ENCODE measurements around the gene RTTN.

Gene RTTN

GRCh38 chr18:70036771-70037347 is 168.6 kb downstream of the RTTN start:
- H3K27me3 ChIP-seq (replicated peaks): no peaks in the 10 kb centered on the region
- no peak overlapping the region for H3K4me3 ChIP-seq (ENCODE audit: low read depth, low read length)
- H3K27ac ChIP-seq: no peak overlapping the region
- no peak for DNase-seq
- in situ Hi-C loops (cut with HindIII; ENCODE audit: low pct_ligation_motif_present, low sequenced_read_pairs): no loop called here
- no peaks in the 10 kb centered on the region for H3K36me3 ChIP-seq (replicated peaks)
- no peak for TF ChIP-seq CTCF (IDR thresholded peaks at IDR 0.05; ENCODE audit: low read depth, low read length, missing control alignments)

GRCh38 chr18:70036168-70036567 is 169.3 kb downstream of the RTTN start:
- no peak for DNase-seq
- Histone ChIP-seq H3K27ac (no peak overlapping the region), H3K36me3 (replicated peaks) (no peaks in the 10 kb centered on the region), H3K27me3 (replicated peaks) (no peaks in the 10 kb centered on the region), H3K4me3 (ENCODE audit: low read depth, low read length) (no peak overlapping the region)
- no peak for TF ChIP-seq CTCF (IDR thresholded peaks at IDR 0.05; ENCODE audit: low read depth, low read length, missing control alignments)
- in situ Hi-C loops (cut with HindIII; ENCODE audit: low pct_ligation_motif_present, low sequenced_read_pairs): no loop called here

GRCh38 chr18:70031221-70031620 is 174.3 kb downstream of the RTTN start:
- no peaks in the 10 kb centered on the region for H3K36me3 ChIP-seq (replicated peaks)
- TF ChIP-seq CTCF (IDR thresholded peaks at IDR 0.05; ENCODE audit: low read depth, low read length, missing control alignments): no peak
- H3K27me3 ChIP-seq (replicated peaks): no peaks in the 10 kb centered on the region
- H3K4me3 ChIP-seq (ENCODE audit: low read depth, low read length): no peak overlapping the region
- no peak for DNase-seq
- H3K27ac ChIP-seq: no peak overlapping the region
- in situ Hi-C loops (cut with HindIII; ENCODE audit: low pct_ligation_motif_present, low sequenced_read_pairs): no loop called here

GRCh38 chr18:70030728-70031127 is 174.8 kb downstream of the RTTN start:
- no peak for DNase-seq
- Histone ChIP-seq H3K4me3 (ENCODE audit: low read depth, low read length) (no peak overlapping the region), H3K27ac (no peak overlapping the region), H3K36me3 (replicated peaks) (no peaks in the 10 kb centered on the region), H3K27me3 (replicated peaks) (no peaks in the 10 kb centered on the region)
- TF ChIP-seq CTCF (IDR thresholded peaks at IDR 0.05; ENCODE audit: low read depth, low read length, missing control alignments): no peak
- in situ Hi-C loops (cut with HindIII; ENCODE audit: low pct_ligation_motif_present, low sequenced_read_pairs): no loop called here

- no peak overlapping the region for H3K4me3 ChIP-seq (ENCODE audit: low read depth, low read length)
- no peak for DNase-seq
- H3K27me3 ChIP-seq (replicated peaks): no peaks in the 10 kb centered on the region
- H3K27ac ChIP-seq: no peak overlapping the region
- in situ Hi-C loops (cut with HindIII; ENCODE audit: low pct_ligation_motif_present, low sequenced_read_pairs): no loop called here
- TF ChIP-seq CTCF (IDR thresholded peaks at IDR 0.05; ENCODE audit: low read depth, low read length, missing control alignments): no peak
- no peaks in the 10 kb centered on the region for H3K36me3 ChIP-seq (replicated peaks)
Measured at GRCh38 chr18:70029163-70029562, 176.3 kb downstream of the RTTN start.

GRCh38 chr18:70028734-70029133 is 176.8 kb downstream of the RTTN start:
- TF ChIP-seq CTCF (IDR thresholded peaks at IDR 0.05; ENCODE audit: low read depth, low read length, missing control alignments): no peak
- H3K27me3 ChIP-seq (replicated peaks): no peaks in the 10 kb centered on the region
- in situ Hi-C loops (cut with HindIII; ENCODE audit: low pct_ligation_motif_present, low sequenced_read_pairs): no loop called here
- no peaks in the 10 kb centered on the region for H3K36me3 ChIP-seq (replicated peaks)
- H3K4me3 ChIP-seq (ENCODE audit: low read depth, low read length): no peak overlapping the region
- no peak overlapping the region for H3K27ac ChIP-seq
- no peak for DNase-seq
